ENCODE data around the gene MEGF6.

MEGF6 gene

DNA sequence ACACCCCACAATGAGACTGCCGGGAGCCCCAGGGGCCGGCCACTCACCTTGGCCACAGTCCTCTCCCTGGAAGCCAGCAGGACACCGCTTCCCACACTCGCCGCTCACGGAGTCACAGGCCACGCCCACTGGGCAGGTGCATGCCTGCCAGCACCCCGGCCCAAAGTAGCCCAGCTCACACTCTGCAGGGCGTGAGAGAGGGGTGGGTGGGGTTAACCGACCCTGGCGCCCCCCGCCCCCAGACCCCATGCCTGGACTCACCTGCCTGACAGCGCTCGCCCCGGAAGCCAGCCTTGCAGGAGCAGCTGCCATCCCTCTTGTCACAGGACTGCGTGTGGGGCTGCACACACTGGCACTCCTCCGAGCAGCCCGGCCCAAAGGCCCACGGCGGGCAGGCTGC is 106.1 kb downstream of the MEGF6 start:
- Histone ChIP-seq H3K4me3 (no peak overlapping the region), H3K27ac (peak overlapping the region in 13 of 21 experiments; percentile 31 to 81 (median 77))

DNA sequence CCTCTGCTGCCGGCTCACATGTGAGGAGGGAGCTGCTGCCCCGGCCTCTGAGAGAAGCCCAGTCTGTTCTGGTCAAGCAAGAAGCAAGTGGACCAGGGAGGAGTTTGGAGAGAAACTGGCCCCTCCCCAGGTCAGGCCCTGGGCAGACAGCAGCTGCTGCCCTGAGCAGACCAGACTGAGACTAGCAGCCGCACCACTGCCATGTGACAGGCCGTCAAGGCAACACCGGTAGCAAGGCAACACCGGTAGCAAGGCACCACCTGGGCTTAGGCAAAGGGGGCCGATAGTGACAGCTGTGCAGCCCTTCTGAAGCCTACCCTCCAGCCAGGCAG is 106.5 kb downstream of the MEGF6 start:
- Histone ChIP-seq H3K4me3 (no peak overlapping the region), H3K27ac (peak overlapping the region in 17 of 21 experiments; percentile 31 to 81 (median 65))

DNA sequence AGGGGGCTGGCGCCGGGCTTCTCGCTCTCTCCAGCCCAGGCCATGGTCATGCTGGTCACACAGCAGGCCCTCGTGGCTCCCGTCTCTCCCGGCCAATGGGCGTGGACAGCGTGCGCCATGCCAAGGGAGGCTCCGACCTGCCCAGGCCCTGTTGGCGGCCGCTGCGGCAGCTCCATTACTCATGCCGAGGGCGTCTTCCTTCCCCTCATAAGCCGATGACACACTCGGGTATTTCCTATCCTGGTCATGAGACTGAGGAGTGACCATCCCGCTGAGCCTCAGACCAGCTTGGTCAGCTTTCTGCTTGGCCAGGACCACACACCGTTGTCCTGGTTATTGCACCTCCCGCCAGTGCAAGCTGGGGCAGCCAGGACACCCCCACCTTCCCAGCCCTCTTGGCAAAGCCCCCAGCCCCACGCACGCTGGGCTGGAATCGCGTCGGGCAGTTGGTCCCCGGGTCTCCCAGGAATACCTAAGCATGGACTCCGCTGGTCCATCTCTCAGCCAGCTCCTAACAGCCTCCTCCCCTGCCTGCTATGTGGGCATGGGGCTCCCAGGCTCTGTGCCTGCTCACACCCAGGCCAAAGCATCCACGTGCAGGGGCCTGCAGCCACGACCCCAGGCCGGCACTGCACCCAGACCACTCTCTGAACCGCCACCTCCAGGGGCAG is 107.0 kb downstream of the MEGF6 start:
- Histone ChIP-seq H3K27ac (peak overlapping the region in 17 of 21 experiments; percentile 31 to 81 (median 72)), H3K4me3 (no peak overlapping the region)

DNA sequence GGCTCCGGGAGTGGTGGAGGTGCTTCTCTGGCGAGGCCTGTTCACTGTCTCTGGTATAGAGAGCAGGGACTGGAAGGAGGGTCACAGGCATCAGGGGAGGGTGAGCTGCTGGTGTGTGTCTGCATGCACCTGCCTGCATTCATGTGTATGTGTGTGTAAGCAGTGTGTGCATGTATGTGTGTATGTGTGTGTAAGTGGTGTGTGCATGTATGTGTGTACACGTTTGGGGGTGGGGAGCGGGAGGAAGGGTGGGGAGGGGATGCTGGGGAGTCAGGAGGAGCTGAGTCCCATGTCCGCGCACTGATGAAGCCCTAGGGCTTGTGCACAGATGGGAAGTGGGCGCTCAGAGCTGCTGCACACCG is 107.8 kb downstream of the MEGF6 start:
- Histone ChIP-seq H3K4me3 (no peak overlapping the region), H3K27ac (peak overlapping the region in 14 of 21 experiments; percentile 31 to 81 (median 74))

DNA sequence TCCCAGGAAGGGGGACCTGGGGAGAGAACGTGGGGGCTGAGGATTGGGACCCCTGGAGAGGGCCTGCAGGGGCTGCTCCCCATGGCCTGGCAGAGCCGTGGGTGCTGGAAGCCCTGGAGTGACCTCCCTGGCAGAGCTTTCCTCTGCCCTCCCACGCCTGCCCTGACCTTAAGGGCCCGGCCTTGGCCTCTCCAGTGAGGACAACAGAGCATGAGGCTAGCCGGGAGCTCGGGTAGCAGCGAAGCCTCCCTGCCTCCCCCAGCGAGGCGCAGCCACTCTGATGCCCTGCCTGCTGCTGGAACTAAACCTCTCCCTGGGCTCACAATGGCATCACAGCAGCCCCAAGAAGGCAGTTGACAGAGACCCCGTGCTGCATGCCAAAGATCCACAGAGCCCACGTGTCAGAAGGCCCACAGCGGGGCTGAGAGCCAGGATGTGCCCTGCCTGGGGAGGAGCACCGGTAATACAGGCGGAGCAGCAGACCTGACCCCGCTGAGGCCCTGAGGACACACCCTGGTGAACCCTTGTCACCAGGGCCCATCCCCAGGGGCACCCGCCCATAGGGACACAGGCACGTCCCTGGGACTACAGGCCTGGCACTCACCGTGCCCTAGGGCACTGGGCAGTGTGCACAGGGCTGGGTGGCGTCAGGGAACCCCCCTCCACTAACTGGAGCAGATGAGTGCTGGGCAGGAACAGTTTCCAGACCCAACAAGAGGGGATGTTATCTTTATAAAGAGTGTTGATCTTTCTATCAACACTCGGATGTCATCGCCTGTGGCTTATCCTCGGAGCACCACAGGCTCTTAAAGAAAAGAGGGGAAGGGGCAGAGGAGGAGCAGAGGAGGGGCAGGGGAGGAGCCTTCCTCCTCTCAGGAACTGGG is 108.4 kb downstream of the MEGF6 start:
- Histone ChIP-seq H3K4me3 (no peak overlapping the region), H3K27ac (peak overlapping the region in 9 of 21 experiments; percentile 10 to 81 (median 77))

DNA sequence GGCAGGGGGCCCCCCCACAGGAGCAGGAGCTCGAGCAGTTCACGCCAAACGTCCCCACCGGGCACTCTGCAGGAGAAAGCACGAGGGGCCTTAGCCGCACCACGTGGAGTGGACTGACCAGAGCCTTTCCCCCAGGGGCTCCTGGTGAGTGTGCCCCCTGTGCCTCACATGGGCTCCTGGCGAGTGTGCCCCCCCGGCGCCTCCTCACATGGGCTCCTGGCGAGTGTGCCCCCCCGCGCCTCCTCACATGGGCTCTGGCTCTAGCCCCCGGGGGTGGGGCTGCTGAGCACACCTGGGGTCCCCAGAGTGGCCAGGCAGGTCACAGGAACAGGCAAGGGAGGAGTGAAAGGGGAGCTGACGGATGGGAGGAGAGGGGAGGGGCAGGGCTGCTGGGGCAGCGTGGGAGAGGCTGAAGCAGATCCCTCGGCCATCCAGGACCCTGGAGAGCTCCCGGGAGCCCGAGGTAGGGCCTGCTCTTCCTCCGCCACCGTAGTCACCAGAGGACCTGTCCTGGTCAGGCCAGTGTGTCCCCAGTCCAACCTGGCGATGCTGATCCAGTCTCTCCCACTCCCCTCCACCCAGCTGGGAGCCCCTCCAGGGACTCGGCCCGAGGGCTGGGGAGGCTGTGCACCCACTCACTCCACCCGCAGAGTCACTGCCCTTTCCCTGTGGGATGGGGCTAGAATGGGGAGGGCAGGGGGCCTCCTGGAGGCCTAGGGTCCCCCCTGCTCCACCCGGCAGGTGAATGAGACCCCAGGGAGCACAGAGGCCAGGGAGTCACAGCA is 109.3 kb downstream of the MEGF6 start:
- Histone ChIP-seq H3K4me3 (no peak overlapping the region), H3K27ac (peak overlapping the region in 7 of 21 experiments; percentile 10 to 80 (median 70))

DNA sequence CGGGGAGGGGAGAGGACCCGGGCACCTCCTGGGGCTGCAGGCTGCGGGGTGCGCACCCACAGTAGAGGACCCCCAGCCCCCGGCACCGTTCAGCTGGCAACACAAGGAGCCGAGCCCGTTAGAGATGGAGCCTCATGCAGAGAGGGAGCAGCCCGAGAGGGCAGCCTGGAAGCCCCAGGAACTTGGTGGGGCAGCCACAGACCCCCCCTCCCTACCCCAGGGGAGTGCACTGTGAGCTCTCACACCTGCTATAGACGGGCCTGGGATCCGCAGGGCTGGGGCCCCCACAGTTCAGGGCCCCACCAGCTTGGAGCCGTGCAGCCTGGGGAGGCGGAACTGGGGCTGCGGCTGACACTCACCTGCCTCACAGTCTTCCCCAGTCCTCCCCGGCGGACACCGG is 109.9 kb downstream of the MEGF6 start:
- no peak overlapping the region for H3K4me3 ChIP-seq

DNA sequence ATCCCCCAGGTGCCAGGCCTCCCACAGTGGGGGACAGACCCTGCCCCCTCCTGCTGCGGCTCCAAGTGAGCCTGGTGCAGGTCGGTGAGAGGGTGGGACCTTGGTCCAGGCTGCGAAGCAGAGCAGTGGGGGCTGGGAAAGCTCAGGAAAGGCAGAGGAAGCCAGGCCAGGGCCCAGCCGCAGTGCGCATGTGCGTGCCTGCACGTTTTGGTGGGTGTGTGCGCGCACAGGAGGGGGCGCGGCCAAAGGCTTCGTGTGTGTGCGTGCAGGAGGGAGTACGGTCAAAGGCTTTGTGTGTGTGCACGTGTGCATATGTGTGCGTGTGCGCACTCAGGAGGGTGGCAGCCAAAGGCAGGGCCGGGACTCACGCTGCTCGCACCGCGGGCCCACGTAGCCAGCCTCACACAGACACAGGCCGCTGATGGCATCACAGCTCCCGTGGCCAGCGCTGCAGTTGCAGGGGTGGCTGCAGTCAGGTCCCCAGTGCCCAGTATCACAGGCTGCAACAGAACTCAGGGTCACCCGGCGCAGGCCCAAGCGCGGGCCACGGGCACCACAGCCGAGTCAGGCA is 111.0 kb downstream of the MEGF6 start:
- Histone ChIP-seq H3K27ac (no peak overlapping the region), H3K4me3 (no peak overlapping the region)

More for the DNA sequence above, 109.9 kb downstream of the MEGF6 start:
- no peak overlapping the region for H3K27ac ChIP-seq

DNA sequence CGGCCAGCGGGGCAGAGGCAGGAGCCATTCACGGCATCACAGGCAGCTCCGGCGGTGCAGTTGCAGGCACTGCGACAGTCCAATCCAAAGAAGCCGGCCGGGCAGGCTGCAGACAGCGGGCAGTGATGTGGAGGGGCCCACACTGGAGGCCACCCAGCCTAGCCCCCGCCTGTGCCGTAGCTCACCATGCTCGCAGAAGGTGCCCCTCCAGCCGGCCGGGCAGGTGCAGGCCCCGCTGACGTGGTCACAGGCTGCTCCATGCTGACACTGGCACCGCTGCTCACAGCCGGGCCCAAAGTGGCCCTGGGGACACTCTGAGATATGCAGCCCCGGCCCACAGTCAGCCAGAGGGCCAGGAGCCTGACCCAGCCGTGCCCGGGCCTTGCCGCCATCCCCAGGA is 111.7 kb downstream of the MEGF6 start:
- H3K4me3 ChIP-seq, result no peak overlapping the region
- H3K27ac ChIP-seq, result no peak overlapping the region

DNA sequence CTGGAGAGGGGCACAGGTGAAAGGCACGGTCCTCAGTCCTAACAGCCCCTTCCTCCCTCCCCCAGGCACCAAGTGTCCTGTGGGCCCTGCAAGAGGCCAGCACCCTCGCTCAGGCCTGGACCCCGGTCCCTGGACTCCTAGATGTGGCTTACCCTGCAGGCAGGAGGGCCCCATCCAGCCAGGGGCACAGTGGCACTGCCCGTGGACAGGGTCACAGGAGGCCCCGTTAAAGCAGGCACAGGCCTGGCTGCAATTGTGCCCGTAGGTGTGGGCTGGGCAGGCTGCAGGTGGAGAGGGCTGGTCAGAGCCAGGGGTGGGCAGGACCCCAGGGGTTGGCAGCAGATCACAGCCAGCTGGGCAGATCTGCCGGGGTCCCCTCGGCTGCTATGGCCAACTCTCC is 112.3 kb downstream of the MEGF6 start:
- H3K27ac ChIP-seq, result no peak overlapping the region
- H3K4me3 ChIP-seq, result no peak overlapping the region

DNA sequence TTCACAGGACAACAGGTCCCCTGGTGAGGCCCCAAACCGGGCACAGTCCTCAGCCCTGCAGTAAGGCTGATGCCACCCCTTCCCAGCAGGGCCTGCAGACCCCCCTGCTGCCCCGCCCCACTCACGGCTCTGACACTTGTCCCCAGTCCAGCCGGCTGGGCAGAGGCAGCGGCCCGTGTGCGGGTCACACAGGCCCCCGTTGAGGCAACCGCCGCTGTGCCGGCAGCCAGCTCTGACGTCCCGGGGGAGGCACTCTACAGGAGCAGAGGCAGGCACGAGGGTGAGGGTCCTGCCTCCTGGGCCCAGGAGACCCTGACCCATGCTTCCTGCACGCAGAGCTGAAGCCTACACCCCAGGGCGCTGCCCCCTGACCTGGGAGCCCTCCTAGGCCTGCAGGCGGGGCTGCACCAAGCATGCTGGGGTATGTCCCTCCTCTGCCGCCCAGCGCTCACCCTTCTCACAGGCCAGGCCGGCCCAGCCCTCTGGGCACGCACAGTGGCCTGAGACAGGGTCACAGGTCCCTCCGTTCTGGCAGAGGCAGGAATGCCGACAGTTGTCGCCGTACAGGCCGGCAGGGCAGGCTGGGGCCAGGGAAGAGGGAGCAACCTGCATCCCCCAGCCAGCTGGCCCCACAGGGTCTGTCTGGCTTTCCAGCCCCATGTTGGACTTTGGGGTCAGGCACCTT is 112.9 kb downstream of the MEGF6 start:
- H3K4me3 ChIP-seq, result no peak overlapping the region
- no peak overlapping the region for H3K27ac ChIP-seq

DNA sequence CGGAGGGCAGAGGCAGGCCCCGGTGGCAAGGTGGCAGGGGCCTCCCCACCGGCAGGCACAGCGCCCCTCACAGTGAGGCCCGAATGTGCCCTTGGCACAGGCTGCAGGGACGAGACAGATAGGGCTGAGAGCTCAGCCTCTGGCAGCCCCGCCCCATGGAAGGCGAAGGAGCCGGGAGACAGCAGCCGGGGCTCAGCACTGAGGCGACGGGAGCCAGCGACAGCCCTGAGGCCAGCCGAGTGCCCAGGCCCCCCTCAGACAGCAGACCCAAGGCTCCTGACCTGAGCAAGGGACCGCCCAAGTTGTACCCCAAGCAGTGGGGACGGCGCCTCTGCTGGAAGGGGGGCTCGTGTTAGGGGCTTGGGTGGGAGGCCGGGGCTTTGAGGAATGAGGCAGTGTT is 113.8 kb downstream of the MEGF6 start:
- no peak overlapping the region for H3K27ac ChIP-seq
- H3K4me3 ChIP-seq, result no peak overlapping the region

DNA sequence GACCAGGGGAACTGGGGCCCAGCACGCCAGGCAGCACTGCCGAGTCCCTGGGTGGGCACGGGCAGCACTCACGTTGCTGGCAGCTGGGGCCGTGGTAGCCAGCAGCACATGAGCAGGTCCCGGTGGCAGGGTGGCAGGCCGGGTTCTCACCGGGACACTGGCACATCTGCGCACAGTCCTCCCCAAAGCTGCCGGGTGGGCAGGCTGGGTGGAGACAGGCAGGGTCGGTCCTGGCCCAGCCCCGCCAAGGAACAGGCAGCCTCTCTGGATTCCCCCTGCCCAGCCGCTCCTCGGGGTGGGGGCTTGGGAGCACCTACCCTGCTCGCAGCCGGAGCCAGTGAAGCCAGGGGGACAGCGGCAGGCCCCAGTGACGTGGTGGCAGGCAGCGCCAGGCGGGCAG is 114.4 kb downstream of the MEGF6 start:
- H3K27ac ChIP-seq, result no peak overlapping the region

DNA sequence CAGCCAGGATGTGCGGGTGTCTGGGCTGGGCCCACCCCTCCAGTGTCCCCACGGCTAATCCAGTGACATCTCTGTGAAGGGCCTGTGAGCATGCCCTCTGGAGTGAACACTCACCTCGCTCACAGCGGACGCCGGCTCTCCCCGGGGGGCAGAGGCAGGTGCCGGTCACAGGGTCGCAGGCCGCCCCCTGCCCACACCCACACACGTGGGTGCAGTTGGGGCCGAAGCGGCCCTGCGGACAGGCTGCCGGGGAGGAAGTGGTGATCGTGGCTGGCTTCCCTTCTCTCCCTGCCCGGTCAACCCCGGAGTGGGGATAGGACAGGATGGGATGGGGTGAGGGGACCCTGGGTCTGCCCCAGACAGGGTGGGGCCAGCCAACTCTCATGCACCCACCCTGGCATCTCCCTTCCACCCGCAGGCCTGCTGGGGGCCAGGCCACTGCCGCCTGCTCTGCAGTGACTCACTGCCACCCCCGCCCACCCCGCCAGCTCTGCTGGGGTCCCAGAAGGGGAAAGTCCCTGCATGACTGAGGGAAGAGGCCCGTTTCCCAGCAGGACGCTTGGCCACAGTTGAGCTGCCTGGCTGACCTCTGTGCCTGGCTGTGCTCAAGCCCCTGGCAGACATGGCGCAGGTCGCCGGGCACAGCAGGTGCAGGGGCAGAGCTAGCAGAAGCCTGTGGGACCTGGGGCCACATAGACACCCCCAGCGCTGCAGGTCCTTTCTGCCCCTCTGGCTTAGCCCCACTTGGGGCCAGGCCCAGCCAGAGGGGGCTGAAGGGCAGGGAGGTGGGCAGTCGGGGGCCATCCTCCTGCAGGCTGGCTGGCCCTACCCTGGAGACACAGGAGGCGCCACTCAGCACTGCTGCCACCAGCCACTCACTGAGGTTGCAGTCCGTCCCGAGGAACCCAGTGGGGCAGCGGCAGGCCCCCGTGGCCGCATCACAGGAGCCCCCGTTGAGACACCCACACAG is 115.2 kb downstream of the MEGF6 start:
- Histone ChIP-seq H3K4me3 (no peak overlapping the region), H3K27ac (no peak overlapping the region)

More for the DNA sequence above, 114.4 kb downstream of the MEGF6 start:
- H3K4me3 ChIP-seq, result no peak overlapping the region

DNA sequence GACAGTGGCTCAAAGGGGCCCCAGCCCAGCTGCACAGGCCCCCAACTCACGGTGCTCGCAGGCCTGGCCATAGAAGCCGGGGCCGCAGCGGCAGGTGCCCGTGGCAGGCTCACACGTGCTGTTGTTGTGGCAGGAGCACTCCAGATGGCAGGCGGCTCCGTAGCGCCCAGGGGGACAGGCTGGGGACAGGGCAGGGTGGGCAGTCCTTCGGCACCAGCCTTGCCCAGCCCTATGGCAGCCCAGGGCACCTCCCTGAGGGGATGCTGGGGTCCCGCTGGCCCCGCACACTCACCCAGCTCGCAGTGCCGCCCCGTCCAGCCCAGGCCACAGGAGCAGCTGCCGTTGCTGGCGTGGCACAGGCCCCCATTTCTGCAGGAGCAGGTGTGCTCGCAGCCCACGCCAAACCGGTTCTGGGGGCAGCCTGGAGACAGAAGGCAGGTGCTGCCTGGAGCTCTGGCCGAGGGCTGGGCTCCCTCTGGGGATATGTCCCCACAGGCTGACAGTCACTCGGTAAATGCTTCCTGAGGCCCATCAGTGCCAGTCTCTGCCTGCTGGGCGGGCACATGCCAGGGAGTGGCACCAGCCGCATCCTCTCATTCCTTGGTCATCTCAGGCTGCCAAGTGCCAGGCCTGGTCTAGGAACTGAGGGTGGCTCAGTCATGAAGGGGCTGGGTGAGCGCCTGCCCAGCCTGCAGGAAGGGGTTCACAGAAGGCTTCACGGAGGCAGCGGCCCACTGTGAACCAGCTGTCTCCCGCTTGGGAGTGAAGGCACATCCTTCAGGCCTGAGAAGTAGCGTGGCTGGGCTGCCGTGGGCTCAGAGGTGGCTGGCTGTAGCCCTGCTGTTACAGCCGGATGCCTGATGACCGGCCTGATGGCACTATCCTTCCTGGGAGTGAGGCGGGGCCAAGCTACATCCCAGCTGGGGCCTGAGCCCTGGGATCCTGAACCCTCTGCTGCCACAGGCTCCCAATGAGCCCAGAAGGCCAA is 116.7 kb downstream of the MEGF6 start:
- Histone ChIP-seq H3K4me3 (no peak overlapping the region), H3K27ac (no peak overlapping the region)

DNA sequence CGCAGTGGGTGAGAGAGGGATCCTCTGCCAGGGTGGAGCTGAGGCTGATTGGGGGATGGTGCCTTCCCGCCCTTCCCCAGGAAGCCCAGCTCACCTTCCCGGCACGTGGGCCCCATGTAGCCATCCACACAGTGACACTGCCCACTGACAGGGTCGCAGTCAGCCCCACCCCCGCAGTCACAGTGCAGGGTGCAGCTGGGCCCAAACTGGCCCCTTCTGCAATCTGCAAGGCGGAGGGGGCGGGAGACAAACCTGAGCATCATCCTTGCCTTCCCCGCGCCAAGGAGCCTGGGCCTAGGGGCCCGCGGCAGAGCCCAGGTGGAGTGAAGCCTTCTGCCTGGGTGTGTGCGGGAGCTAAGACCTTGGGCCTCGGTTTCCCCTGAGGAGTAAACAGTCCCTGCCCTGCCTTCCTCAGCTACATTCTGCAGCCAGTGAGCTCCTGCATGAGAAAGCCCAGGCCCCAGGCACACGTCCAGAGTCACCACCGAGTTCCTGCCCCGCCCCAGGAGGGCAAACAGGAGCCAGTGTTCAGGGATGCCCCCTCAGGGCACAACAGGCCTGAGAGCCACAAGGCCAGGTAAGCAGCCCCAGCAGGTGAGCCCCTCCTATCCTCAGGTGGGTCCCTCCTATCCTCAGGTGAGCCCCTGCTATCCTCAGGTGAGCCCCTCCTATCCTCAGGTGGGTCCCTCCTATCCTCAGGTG is 118.6 kb downstream of the MEGF6 start:
- Histone ChIP-seq H3K4me3 (no peak overlapping the region), H3K27ac (no peak overlapping the region)
